Measurements from ENCODE around the gene RRAGC.

The RRAGC gene

GRCh38 chr1:38791164-38791515, 68.4 kb downstream of the RRAGC start:
- Mint-ChIP-seq H3K4me3 (no peak overlapping the region), H3K4me1 (ENCODE audit: low read depth) (no peaks in the 10 kb centered on the region), H3K36me3 (ENCODE audit: low read depth) (no peaks in the 10 kb centered on the region), H3K9me3 (peaks cover 16% of the 10 kb centered on the region), H3K27me3 (ENCODE audit: low read depth) (peaks cover 40% of the 10 kb centered on the region), H3K27ac (no peak overlapping the region)

GRCh38 chr1:38790422-38791163, 69.0 kb downstream of the RRAGC start:
- Mint-ChIP-seq H3K36me3 (ENCODE audit: low read depth) (no peaks in the 10 kb centered on the region), H3K27me3 (ENCODE audit: low read depth) (peaks cover 39% of the 10 kb centered on the region), H3K4me1 (ENCODE audit: low read depth) (no peaks in the 10 kb centered on the region), H3K4me3 (no peak overlapping the region), H3K9me3 (peaks cover 16% of the 10 kb centered on the region), H3K27ac (no peak overlapping the region)

- no peak overlapping the region for H3K27ac Mint-ChIP-seq
- H3K4me3 Mint-ChIP-seq = no peak overlapping the region
Measured at GRCh38 chr1:38789498-38790169, 69.9 kb downstream of the RRAGC start.

GRCh38 chr1:38788341-38789336, 70.9 kb downstream of the RRAGC start:
- H3K27ac Mint-ChIP-seq = no peak overlapping the region
- peaks cover 4% of the 10 kb centered on the region for H3K9me3 Mint-ChIP-seq
- H3K27me3 Mint-ChIP-seq (ENCODE audit: low read depth) = peaks cover 42% of the 10 kb centered on the region
- no peak overlapping the region for H3K4me3 Mint-ChIP-seq
- no peaks in the 10 kb centered on the region for H3K36me3 Mint-ChIP-seq (ENCODE audit: low read depth)
- no peaks in the 10 kb centered on the region for H3K4me1 Mint-ChIP-seq (ENCODE audit: low read depth)

More at GRCh38 chr1:38789498-38790169, 69.9 kb downstream of the RRAGC start:
- Mint-ChIP-seq H3K27me3 (ENCODE audit: low read depth) (peaks cover 41% of the 10 kb centered on the region), H3K4me1 (ENCODE audit: low read depth) (no peaks in the 10 kb centered on the region), H3K36me3 (ENCODE audit: low read depth) (no peaks in the 10 kb centered on the region), H3K9me3 (peaks cover 13% of the 10 kb centered on the region)
